Keratinocyte (primary cell): ENCODE measurements around the gene PRPF4. TPM values are rescaled to one million over a fixed set of nuclear protein-coding genes. Genes with fewer than 3 reads are reported as not detected.

Experiments used
- DNase-seq: peaks from one replicate; pipeline ENCODE4 v3.0.0-alpha.2; 2011; ENCODE audit warnings: low read depth, missing footprints, low spot score
- FAIRE-seq: peaks from 2 replicates; lab custom pipeline; 2011; peaks lifted over from hg19 to GRCh38; lab: Jason Lieb, UNC
- H2AFZ ChIP-seq: 2 replicates; pipeline ENCODE4 v1.6.0; 2012; ENCODE audit warnings: low read length, control low read depth, inconsistent platforms; ENCODE audit not compliant: control insufficient read depth
- H3K27ac ChIP-seq: 2 replicates; pipeline ENCODE4 v1.5.1; 2011; ENCODE audit warnings: low read length; ENCODE audit not compliant: control insufficient read depth, insufficient read depth
- H3K27me3 ChIP-seq: 3 replicates; pipeline ENCODE4 v1.6.0; 2011; ENCODE audit warnings: low read length; ENCODE audit not compliant: control insufficient read depth, insufficient read depth; ENCODE audit errors: extremely low read depth
- H3K36me3 ChIP-seq, 2 experiments: 2 replicates in 1 of 2; 3 replicates in 1 of 2; pipeline ENCODE4 v1.5.1; 2011; ENCODE audit warnings: low read length in 2 of 2, mild to moderate bottlenecking in 1 of 2; ENCODE audit not compliant: control insufficient read depth in 2 of 2, insufficient read depth in 2 of 2; ENCODE audit errors: extremely low read depth in 1 of 2
- H3K4me1 ChIP-seq: 3 replicates; pipeline ENCODE4 v1.5.1; 2011; ENCODE audit warnings: low read length; ENCODE audit not compliant: control insufficient read depth, insufficient read depth; ENCODE audit errors: extremely low read depth
- H3K4me2 ChIP-seq: 3 replicates; pipeline ENCODE4 v1.6.0; 2011; ENCODE audit warnings: low read depth, low read length; ENCODE audit not compliant: control insufficient read depth, insufficient read depth; ENCODE audit errors: extremely low read depth
- H3K4me3 ChIP-seq, 3 experiments: fragments of 200-600 bp in 1 of 3; sonication (generic) in 1 of 3; 2 replicates in 2 of 3; 3 replicates in 1 of 3; pipeline ENCODE4 v1.5.1; 2011 to 2016; ENCODE audit warnings: low read length in 3 of 3, mild to moderate bottlenecking in 3 of 3, control low read depth in 2 of 3, inconsistent platforms in 1 of 3, low read depth in 1 of 3, mixed read lengths in 1 of 3, mixed run types in 1 of 3, moderate library complexity in 1 of 3; ENCODE audit not compliant: control insufficient read depth in 2 of 3, insufficient read depth in 2 of 3; ENCODE audit errors: extremely low read depth in 1 of 3
- H3K79me2 ChIP-seq: 2 replicates; pipeline ENCODE4 v1.6.0; 2012; ENCODE audit warnings: low read length; ENCODE audit not compliant: control insufficient read depth, insufficient read depth
- H3K9ac ChIP-seq: 3 replicates; pipeline ENCODE4 v1.6.0; 2011; ENCODE audit warnings: low read length; ENCODE audit not compliant: control insufficient read depth, insufficient read depth; ENCODE audit errors: extremely low read depth
- H3K9me1 ChIP-seq: 3 replicates; pipeline ENCODE4 v1.6.0; 2011; ENCODE audit warnings: low read length; ENCODE audit not compliant: control insufficient read depth, insufficient read depth; ENCODE audit errors: extremely low read depth
- H3K9me3 ChIP-seq: 2 replicates; pipeline ENCODE4 v1.5.1; 2012; ENCODE audit warnings: low read depth, low read length; ENCODE audit not compliant: control insufficient read depth
- H4K20me1 ChIP-seq: 3 replicates; pipeline ENCODE4 v1.6.0; 2011; ENCODE audit warnings: low read length; ENCODE audit not compliant: control insufficient read depth, insufficient read depth; ENCODE audit errors: extremely low read depth
- CTCF ChIP-seq, 3 experiments: IDR thresholded peaks in 1 of 3; conservative IDR thresholded peaks in 1 of 3; optimal IDR thresholded peaks in 1 of 3; 2 replicates in 2 of 3; 3 replicates in 1 of 3; pipeline versions ENCODE3 to v1.5.1; 2011; ENCODE audit warnings: low read length in 3 of 3, mild to moderate bottlenecking in 3 of 3, moderate library complexity in 2 of 3, control low read depth in 1 of 3, inconsistent platforms in 1 of 3; ENCODE audit not compliant: insufficient read depth in 2 of 3; ENCODE audit errors: extremely low read depth in 1 of 3
- EZH2 ChIP-seq: IDR thresholded peaks from one replicate; pipeline ENCODE4 v1.6.1; 2012; ENCODE audit warnings: inconsistent platforms, mild to moderate bottlenecking, low read length, moderate library complexity
- dilution Hi-C: fragments of 300-500 bp; cut with MboI; formaldehyde crosslinking; loops from one replicate; pipeline ENCODE4 v1.7.0; 2020; ENCODE audit warnings: low sequenced_read_pairs; ENCODE audit not compliant: extremely low pct_ligation_motif_present
- polyA plus RNA-seq, 5 experiments: library from polyadenylated mRNA; depleted of rRNA in 3 of 5; stranded (reverse) in 3 of 5; stranded (forward) in 1 of 5; unstranded in 1 of 5; fragments of >200 nt; gene quantifications; 1 replicate in 1 of 5; 2 replicates in 3 of 5; 3 replicates in 1 of 5; pipeline versions ENCODE4 v1.2.1 to v1.2.3, GENCODE V29; 2011 to 2012; ENCODE audit warnings: missing spikeins in 2 of 5, low read depth in 1 of 5, low replicate concordance in 1 of 5

The PRPF4 gene
- polyA plus RNA-seq, 1 donor (not counting 4 experiments of a cell fraction or from before 2014, with no cell fraction given) = 28.8 TPM

- Histone ChIP-seq H3K4me1 (no peaks in the 10 kb centered on the region), H3K4me2 (no peak overlapping the region), H3K27me3 (no peaks in the 10 kb centered on the region), H3K27ac (no peak overlapping the region), H3K9me3 (no peaks in the 10 kb centered on the region), H3K9ac (no peak overlapping the region), H2AFZ (no peak overlapping the region), H3K4me3 (no peak overlapping the region), H3K79me2 (no peaks in the 10 kb centered on the region), H4K20me1 (no peaks in the 10 kb centered on the region), H3K36me3 (peaks cover 0 to 2% of the 10 kb centered on the region in 2 experiments), H3K9me1 (no peaks in the 10 kb centered on the region)
- DNase-seq (no peak), FAIRE-seq (no peak)
- TF ChIP-seq EZH2 (no peak), CTCF (optimal IDR thresholded peaks at IDR 0.05 in 1 of 3, IDR thresholded peaks at IDR 0.05 in 1 of 3, conservative IDR thresholded peaks at IDR 0.05 in 1 of 3; ENCODE audit: extremely low read depth in 1 of 3, insufficient read depth in 2 of 3, low read length in 3 of 3) (peak in 1 of 3 experiments; percentile 11)
- dilution Hi-C loops = no loop called here
Observed at GRCh38 chr9:113317777-113318176, 42.3 kb downstream of the PRPF4 start.

DNA sequence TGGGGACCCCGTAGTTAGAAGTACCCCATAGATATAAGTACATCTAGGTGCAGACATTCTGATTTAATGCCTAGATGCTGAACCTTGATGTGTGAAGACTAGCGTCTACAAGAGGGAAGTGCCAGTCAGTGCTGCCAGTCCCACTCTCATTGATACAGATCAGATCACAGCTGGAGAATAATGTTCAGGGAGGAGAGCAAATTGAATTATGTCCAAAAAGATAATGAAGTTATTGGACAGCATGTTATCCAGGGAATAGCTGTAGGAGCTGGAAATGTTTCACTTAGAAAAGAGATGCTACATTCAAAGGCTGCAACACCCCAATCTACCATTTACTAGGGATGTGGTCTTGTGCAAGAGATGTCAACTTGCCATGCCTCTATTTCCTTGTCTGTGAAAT, 43.6 kb downstream of the PRPF4 start:
- Histone ChIP-seq H3K9ac (no peak overlapping the region), H3K79me2 (no peaks in the 10 kb centered on the region), H4K20me1 (no peaks in the 10 kb centered on the region), H3K9me3 (no peaks in the 10 kb centered on the region), H3K36me3 (peaks cover 0 to 2% of the 10 kb centered on the region in 2 experiments), H3K4me3 (no peak overlapping the region), H3K4me1 (no peaks in the 10 kb centered on the region), H3K27me3 (no peaks in the 10 kb centered on the region), H3K9me1 (no peaks in the 10 kb centered on the region), H3K27ac (no peak overlapping the region), H3K4me2 (no peak overlapping the region), H2AFZ (no peak overlapping the region)
- dilution Hi-C loops = no loop called here
- no peak for FAIRE-seq
- DNase-seq = no peak
- TF ChIP-seq CTCF (optimal IDR thresholded peaks at IDR 0.05 in 1 of 3, IDR thresholded peaks at IDR 0.05 in 1 of 3, conservative IDR thresholded peaks at IDR 0.05 in 1 of 3; ENCODE audit: extremely low read depth in 1 of 3, insufficient read depth in 2 of 3, low read length in 3 of 3) (no peak), EZH2 (no peak)
